GM13976 (cell line): ENCODE measurements around the gene ICAM2.

Source experiments
- DNase-seq: peaks from one replicate; pipeline ENCODE4 v3.0.0; 2012; ENCODE audit warnings: low spot score
- in situ Hi-C: fragments of 300-500 bp; cut with MboI; formaldehyde crosslinking; loops from one replicate; pipeline ENCODE4 v1.12.0; 2022; ENCODE audit warnings: low sequenced_read_pairs, mixed read lengths, inconsistent platforms; ENCODE audit not compliant: unreplicated experiment
- TF ChIP-seq, protein P1 (sequence below): IDR thresholded peaks from 2 replicates; pipeline ENCODE4 v1.5.1; 2012; ENCODE audit warnings: borderline replicate concordance, mild to moderate bottlenecking; ENCODE audit not compliant: insufficient read depth; ENCODE audit errors: extremely low read depth, missing control alignments, control extremely low read depth

The ICAM2 gene

DNA sequence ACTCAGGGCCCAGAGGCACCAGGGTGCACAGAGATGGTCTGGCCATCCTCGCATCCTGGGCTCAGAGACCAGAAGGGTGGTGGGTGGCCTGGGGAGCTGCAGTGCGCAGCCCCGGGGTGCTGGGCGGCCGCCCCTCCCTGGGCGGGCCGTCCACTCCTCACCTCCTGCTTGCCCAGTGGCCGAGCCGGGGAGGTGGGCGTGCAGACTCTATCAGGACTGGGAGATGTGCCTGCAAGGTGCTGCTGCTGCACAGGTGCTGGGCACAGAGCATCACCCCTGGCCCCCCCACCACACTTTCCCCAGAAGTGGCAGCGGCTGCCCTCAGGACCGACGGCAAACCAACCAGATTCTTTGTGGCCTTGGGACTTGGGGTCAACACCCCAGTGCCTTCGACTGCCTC is 47.6 kb downstream of the ICAM2 start, which contains the start of gene SCN4A:
Gene SCN4A, minus strand, starts transcription at position 123 of the 400 bp plus-strand sequence. Its CDS starts 77 bp downstream, at position 46.
- in situ Hi-C loops: no loop called here
- TF ChIP-seq, protein P1, sequence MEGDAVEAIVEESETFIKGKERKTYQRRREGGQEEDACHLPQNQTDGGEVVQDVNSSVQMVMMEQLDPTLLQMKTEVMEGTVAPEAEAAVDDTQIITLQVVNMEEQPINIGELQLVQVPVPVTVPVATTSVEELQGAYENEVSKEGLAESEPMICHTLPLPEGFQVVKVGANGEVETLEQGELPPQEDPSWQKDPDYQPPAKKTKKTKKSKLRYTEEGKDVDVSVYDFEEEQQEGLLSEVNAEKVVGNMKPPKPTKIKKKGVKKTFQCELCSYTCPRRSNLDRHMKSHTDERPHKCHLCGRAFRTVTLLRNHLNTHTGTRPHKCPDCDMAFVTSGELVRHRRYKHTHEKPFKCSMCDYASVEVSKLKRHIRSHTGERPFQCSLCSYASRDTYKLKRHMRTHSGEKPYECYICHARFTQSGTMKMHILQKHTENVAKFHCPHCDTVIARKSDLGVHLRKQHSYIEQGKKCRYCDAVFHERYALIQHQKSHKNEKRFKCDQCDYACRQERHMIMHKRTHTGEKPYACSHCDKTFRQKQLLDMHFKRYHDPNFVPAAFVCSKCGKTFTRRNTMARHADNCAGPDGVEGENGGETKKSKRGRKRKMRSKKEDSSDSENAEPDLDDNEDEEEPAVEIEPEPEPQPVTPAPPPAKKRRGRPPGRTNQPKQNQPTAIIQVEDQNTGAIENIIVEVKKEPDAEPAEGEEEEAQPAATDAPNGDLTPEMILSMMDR: no peak
- DNase-seq: no peak

DNA sequence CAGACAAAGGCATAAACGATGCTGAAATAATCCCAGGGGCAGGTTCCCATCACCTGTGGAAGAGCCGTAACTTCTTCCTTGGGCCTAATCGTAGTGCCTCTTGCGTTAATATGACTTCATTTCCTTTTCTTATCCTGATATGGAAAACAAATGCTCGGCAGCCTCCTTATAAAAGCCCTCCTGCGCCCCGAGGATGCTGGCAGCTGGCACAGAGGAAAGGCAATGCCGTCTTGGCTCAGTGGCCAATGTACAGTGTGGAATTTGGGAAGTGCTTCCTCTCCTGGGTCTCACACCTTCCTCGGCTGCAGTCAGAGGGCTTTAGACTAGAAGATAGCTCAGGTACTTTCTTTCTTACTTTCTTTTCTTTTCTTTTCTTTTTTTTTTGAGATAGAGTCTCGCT is 51.2 kb downstream of the ICAM2 start:
- in situ Hi-C loops: no loop called here
- TF ChIP-seq, protein P1: no peak

DNA sequence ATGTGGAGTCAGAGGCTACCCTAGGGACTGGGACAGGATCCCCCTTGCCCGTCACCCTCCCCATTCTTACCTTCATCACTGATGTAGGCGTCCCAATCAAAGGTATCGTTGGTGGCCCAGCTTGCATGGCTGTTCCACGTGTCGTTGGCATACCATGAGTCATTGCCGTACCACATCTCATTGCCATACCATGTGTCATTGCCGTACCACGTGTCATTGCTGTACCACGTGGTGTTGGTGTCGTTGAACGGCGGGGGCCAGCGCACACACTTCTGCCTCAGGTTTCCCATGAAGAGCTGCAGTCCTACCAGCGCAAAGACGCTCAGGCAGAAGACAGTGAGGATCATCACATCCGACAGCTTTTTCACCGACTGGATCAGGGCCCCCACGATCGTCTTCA is 52.5 kb downstream of the ICAM2 start:
- in situ Hi-C loops: no loop called here
- TF ChIP-seq, protein P1: no peak
- DNase-seq: no peak

More for the DNA sequence above, 51.2 kb downstream of the ICAM2 start:
- DNase-seq: no peak

DNA sequence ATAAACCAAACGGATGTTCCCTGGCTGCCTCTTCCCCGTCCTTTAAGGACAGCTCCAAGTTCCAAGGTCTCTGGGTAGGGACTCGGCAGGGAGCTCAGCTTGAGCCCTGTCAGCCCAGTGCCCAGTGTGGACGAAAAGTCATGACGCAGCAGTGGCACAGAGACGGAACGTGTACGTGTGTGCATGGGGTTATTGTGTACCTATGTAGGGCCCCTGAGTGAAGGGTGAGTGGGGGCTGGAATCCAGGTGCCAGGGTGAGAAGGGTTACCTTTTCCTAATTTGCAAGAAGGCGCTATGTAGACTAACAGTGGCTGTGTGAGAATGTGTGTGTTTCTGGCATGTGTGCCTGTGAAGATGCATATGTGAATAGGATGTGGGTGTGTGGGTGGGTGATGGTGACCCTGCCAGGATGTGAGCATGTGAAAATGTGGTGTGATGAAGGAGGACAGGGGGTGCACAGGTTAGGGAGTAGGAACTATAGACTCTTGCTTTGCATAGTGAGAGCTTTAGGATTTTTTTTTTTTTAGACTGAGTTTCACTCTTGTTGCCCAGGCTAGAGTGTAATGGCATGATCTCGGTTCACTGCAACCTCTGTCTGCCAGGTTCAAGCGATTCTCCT is 53.7 kb downstream of the ICAM2 start:
- in situ Hi-C loops: no loop called here
- DNase-seq: no peak
- TF ChIP-seq, protein P1: no peak

DNA sequence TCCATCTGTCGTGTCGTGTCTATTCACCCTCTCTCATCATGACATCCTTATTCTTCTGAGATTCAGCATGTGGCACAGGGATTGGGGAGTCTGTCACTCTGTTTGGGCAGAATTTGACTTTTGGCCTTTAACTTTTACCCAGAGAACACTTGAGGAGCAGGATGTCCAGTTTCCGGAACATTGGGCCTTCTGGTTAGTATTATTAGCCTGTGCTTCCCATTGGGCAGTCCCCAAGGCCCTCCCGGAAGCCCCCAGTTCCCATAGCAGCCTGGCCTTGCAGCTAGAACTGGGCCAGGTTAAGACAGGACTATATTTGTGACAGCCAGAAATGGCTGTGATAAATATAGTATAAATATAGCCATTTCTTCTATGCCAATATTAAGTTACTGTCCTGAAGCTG is 57.3 kb downstream of the ICAM2 start:
- in situ Hi-C loops: no loop called here
- DNase-seq: no peak
- TF ChIP-seq, protein P1: no peak

DNA sequence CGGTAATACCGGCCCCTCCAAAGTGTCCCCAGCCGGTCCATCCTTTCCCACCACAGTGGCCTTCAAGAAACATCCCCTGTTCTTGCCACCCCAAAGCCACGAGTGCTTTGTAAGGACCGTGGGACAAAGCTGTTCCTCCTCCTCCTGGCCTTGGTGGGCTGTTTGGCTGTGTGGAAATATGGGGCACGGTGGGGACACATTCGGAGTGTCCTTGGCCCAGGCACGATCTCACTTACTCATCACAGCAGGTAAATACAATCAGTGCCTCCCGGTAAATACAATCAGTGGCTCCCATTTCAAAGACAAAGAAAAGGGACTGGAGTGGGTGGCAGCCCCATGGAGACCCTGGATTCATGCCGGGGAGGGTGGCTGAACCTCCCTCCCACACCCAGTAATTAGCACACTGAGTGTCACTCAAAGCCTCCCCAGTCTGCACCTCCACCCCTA is 58.1 kb downstream of the ICAM2 start:
- TF ChIP-seq, protein P1: no peak

More for the DNA sequence above, 58.1 kb downstream of the ICAM2 start:
- in situ Hi-C loops: no loop called here
- DNase-seq: no peak
